MM.1S (cell line): ENCODE results near the gene ZKSCAN7.

Source experiments
- CTCF ChIP-seq: fragments of 300-600 bp; sonication (generic); IDR thresholded peaks from 2 replicates; pipeline ENCODE4 v1.5.1; 2016; ENCODE audit warnings: antibody characterized with exemption, low read length, mixed read lengths
- EZH2phosphoT487 ChIP-seq: fragments of 300-600 bp; sonication (generic); IDR thresholded peaks from 2 replicates; pipeline ENCODE4 v1.6.1; 2018; ENCODE audit warnings: antibody characterized with exemption, low read length

DNA sequence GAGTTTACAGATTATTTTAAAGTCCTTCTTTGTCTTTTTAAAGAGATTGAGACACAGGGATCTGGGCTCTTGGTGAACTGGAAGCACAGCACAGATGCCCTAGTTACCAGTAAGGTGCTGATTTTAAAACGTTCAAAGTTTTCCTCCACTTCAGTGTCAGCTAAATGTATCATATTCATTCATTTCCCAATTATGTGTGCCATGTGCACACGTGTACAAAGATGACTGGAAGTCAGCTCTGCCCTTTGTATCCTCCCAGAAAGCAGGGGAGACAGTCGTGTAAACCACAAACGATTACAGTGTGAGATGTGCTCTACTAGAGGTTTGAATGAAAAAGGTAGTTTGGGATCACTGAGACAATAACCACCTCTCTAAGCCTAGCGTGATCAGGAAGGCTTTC lies 730 bp downstream of the ZKSCAN7 start:
- TF ChIP-seq EZH2phosphoT487, result no peak
- no peak for TF ChIP-seq CTCF
